Adrenal gland (tissue), 5 donors: ENCODE results near the gene RPS24.

Experiments
- CTCF ChIP-seq, 6 experiments: fragments of 450-650 bp in 4 of 6; fragments of 200-600 bp in 2 of 6; sonication (generic) in 1 of 6; IDR thresholded peaks; 1 replicate in 5 of 6; 2 replicates in 1 of 6; pipeline versions ENCODE4 v1.5.1 to v1.8.0; 2016 to 2021; ENCODE audit warnings: antibody characterized with exemption in 6 of 6, mild to moderate bottlenecking in 2 of 6, moderate library complexity in 1 of 6
- POLR2A ChIP-seq, 2 donors: fragments of 450-650 bp; IDR thresholded peaks; one replicate each; pipeline ENCODE4 v1.6.1; 2017; ENCODE audit warnings: antibody characterized with exemption in 2 of 2, mild to moderate bottlenecking in 2 of 2, moderate library complexity in 1 of 2
- donor health status: DM: no; HTN: no; CAD: no.

- peak in 1 of 6 experiments; percentile 1 for TF ChIP-seq CTCF (IDR thresholded peaks at IDR 0.05)
- peak; percentile 76 to 85 for TF ChIP-seq POLR2A (IDR thresholded peaks at IDR 0.05)
These were observed at the start of gene RPS24 for GRCh38 chr10:78033637-78034470.
